Measurements from ENCODE around the gene BANF1. TPM values are rescaled to one million over a fixed set of nuclear protein-coding genes. Genes with fewer than 3 reads are reported as not detected.

BANF1 gene
- total and polyA plus RNA-seq, 2 of the 13 experiments (the other 11 are each of a cell fraction or from before 2014, with no cell fraction given), result 40.5 to 86.5 TPM

DNA sequence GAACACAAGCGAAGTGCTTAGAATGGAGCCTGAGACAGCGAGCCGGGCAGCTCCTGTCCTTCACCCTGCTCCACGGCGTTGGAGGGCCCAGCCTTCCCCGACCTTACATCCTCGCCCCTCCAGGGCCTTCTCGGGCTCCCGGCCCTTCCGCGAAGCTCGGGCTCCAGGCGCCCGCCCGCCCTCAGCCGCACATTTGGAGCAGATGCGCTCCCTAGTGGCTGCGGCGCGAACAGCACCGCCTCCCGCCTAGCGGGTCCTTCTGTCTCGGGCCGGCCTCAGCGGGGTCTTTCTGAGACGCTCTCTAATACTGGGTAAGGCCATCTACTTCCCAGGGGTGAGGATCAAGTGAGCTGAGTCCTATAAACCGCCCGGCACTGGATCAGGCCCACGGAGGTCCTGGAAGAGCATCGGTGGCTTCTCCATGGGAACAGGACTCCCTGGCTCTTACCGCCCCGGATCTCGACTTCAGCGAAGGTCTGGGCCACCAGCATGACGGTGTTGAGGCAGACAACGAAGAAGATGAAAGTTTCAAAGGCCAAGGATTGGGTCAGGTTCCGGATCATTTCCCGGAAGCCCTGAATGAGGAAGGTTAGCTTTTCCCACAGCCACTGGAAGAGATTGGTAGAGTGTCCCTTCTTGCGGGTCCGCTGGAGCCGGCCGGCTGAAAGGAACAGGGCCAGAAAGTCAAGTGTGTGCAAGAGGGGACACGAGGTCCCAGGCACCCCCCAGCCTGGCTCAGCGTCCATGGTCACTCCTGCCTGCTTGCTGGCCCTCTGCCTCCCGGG is 20.3 kb downstream of the BANF1 start (continued):
- TF ChIP-seq SP1 (IDR thresholded peaks at IDR 0.05), result no peak
- peak; percentile 33; the same call in 1 of the 2 replicates for TF ChIP-seq SP1 (CRISPR knock-in tag; IDR thresholded peaks at IDR 0.05)
- TF ChIP-seq, protein P1, sequence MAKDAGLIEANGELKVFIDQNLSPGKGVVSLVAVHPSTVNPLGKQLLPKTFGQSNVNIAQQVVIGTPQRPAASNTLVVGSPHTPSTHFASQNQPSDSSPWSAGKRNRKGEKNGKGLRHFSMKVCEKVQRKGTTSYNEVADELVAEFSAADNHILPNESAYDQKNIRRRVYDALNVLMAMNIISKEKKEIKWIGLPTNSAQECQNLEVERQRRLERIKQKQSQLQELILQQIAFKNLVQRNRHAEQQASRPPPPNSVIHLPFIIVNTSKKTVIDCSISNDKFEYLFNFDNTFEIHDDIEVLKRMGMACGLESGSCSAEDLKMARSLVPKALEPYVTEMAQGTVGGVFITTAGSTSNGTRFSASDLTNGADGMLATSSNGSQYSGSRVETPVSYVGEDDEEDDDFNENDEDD (CRISPR knock-in tag; IDR thresholded peaks at IDR 0.05; ENCODE audit: borderline replicate concordance), result peak; percentile 55; the same call in 1 of the 2 replicates
- TF ChIP-seq LCORL (IDR thresholded peaks at IDR 0.05), result no peak
- 0 out of 2 replicates have a peak, but pooled peaks have one; percentile 35 for TF ChIP-seq LCORL (CRISPR knock-in tag; IDR thresholded peaks at IDR 0.05)
- TF ChIP-seq CHD4 (IDR thresholded peaks at IDR 0.05; ENCODE audit: borderline replicate concordance, low read length), result no peak
- TF ChIP-seq, protein P2, sequence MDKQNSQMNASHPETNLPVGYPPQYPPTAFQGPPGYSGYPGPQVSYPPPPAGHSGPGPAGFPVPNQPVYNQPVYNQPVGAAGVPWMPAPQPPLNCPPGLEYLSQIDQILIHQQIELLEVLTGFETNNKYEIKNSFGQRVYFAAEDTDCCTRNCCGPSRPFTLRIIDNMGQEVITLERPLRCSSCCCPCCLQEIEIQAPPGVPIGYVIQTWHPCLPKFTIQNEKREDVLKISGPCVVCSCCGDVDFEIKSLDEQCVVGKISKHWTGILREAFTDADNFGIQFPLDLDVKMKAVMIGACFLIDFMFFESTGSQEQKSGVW (CRISPR knock-in tag; IDR thresholded peaks at IDR 0.05; ENCODE audit: borderline replicate concordance), result no peak
- no peak for TF ChIP-seq TGIF2 (CRISPR knock-in tag; IDR thresholded peaks at IDR 0.05)
- TF ChIP-seq U2AF2 (IDR thresholded peaks at IDR 0.05; ENCODE audit: low read depth, low read length), result no peak
- TF ChIP-seq, protein P3, sequence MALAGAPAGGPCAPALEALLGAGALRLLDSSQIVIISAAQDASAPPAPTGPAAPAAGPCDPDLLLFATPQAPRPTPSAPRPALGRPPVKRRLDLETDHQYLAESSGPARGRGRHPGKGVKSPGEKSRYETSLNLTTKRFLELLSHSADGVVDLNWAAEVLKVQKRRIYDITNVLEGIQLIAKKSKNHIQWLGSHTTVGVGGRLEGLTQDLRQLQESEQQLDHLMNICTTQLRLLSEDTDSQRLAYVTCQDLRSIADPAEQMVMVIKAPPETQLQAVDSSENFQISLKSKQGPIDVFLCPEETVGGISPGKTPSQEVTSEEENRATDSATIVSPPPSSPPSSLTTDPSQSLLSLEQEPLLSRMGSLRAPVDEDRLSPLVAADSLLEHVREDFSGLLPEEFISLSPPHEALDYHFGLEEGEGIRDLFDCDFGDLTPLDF (CRISPR knock-in tag; IDR thresholded peaks at IDR 0.05), result 0 out of 2 replicates have a peak, but pooled peaks have one; percentile 50
- no peak for TF ChIP-seq RBAK (CRISPR knock-in tag; IDR thresholded peaks at IDR 0.05)
- TF ChIP-seq ZFY (CRISPR knock-in tag; IDR thresholded peaks at IDR 0.05), result peak; percentile 68
- TF ChIP-seq, protein P4, sequence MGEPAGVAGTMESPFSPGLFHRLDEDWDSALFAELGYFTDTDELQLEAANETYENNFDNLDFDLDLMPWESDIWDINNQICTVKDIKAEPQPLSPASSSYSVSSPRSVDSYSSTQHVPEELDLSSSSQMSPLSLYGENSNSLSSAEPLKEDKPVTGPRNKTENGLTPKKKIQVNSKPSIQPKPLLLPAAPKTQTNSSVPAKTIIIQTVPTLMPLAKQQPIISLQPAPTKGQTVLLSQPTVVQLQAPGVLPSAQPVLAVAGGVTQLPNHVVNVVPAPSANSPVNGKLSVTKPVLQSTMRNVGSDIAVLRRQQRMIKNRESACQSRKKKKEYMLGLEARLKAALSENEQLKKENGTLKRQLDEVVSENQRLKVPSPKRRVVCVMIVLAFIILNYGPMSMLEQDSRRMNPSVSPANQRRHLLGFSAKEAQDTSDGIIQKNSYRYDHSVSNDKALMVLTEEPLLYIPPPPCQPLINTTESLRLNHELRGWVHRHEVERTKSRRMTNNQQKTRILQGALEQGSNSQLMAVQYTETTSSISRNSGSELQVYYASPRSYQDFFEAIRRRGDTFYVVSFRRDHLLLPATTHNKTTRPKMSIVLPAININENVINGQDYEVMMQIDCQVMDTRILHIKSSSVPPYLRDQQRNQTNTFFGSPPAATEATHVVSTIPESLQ (CRISPR knock-in tag; conservative IDR thresholded peaks at IDR 0.05), result no peak
- TF ChIP-seq HNF4G (IDR thresholded peaks at IDR 0.05; ENCODE audit: borderline replicate concordance, low read depth, low read length), result no peak
- TF ChIP-seq HNF4G (CRISPR knock-in tag; IDR thresholded peaks at IDR 0.05; ENCODE audit: borderline replicate concordance, low read depth), result no peak
- TF ChIP-seq, protein P5, sequence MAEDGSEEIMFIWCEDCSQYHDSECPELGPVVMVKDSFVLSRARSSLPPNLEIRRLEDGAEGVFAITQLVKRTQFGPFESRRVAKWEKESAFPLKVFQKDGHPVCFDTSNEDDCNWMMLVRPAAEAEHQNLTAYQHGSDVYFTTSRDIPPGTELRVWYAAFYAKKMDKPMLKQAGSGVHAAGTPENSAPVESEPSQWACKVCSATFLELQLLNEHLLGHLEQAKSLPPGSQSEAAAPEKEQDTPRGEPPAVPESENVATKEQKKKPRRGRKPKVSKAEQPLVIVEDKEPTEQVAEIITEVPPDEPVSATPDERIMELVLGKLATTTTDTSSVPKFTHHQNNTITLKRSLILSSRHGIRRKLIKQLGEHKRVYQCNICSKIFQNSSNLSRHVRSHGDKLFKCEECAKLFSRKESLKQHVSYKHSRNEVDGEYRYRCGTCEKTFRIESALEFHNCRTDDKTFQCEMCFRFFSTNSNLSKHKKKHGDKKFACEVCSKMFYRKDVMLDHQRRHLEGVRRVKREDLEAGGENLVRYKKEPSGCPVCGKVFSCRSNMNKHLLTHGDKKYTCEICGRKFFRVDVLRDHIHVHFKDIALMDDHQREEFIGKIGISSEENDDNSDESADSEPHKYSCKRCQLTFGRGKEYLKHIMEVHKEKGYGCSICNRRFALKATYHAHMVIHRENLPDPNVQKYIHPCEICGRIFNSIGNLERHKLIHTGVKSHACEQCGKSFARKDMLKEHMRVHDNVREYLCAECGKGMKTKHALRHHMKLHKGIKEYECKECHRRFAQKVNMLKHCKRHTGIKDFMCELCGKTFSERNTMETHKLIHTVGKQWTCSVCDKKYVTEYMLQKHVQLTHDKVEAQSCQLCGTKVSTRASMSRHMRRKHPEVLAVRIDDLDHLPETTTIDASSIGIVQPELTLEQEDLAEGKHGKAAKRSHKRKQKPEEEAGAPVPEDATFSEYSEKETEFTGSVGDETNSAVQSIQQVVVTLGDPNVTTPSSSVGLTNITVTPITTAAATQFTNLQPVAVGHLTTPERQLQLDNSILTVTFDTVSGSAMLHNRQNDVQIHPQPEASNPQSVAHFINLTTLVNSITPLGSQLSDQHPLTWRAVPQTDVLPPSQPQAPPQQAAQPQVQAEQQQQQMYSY (CRISPR knock-in tag; IDR thresholded peaks at IDR 0.05), result peak; percentile 41; the same call in 1 of the 2 replicates
- TF ChIP-seq ZNF547 (CRISPR knock-in tag; IDR thresholded peaks at IDR 0.05), result peak; percentile 33; the same call in 1 of the 2 replicates
- peak; percentile 84 for TF ChIP-seq HOXD1 (CRISPR knock-in tag; IDR thresholded peaks at IDR 0.05)
- TF ChIP-seq GABPB1 (CRISPR knock-in tag; IDR thresholded peaks at IDR 0.05), result peak; percentile 66
- TF ChIP-seq KDM1A (CRISPR knock-in tag; IDR thresholded peaks at IDR 0.05), result no peak
- TF ChIP-seq ESRRA (CRISPR knock-in tag; IDR thresholded peaks at IDR 0.05; ENCODE audit: low read depth), result no peak

Measured in HepG2 (cell line).